Caco-2 (cell line): ENCODE measurements around the gene C12orf50. TPM values are rescaled to one million over a fixed set of nuclear protein-coding genes. Genes with fewer than 3 reads are reported as not detected.

Experiments
- Bru-seq: library from RNA; stranded (reverse); fragments of 400-500 nt; gene quantifications from one replicate; lab custom pipeline; 2021; lab: Mats Ljungman, UMichigan
- BruChase-seq, 2 experiments: library from RNA; stranded (reverse); fragments of 400-500 nt; gene quantifications; one replicate each; lab custom pipeline; 2021; lab: Mats Ljungman, UMichigan
- BruUV-seq: library from RNA; stranded (reverse); fragments of 400-500 nt; replicated peaks from 2 replicates; lab custom pipeline; 2021; lab: Mats Ljungman, UMichigan
- CTCF ChIA-PET: fragments of 300-600 bp; sonication (Branson Sonifier 250); formaldehyde crosslinking; loops from one replicate; lab custom pipeline; 2022; ENCODE audit warnings: antibody characterized with exemption; lab: Charles Lee
- POLR2A ChIA-PET: fragments of 300-600 bp; sonication (Branson Sonifier 250); formaldehyde crosslinking; loops from one replicate; lab custom pipeline; 2022; ENCODE audit warnings: antibody characterized with exemption; lab: Charles Lee
- DNase-seq, 2 experiments: peaks; one replicate each; pipeline versions ENCODE4 v3.0.0 to v3.0.0-alpha.2; 2020 to 2022
- H3K27me3 ChIP-seq: replicated peaks from 2 replicates; pipeline ENCODE4 v1.6.0; 2011; ENCODE audit warnings: low read length; ENCODE audit not compliant: control insufficient read depth, insufficient read depth
- H3K36me3 ChIP-seq: 2 replicates; pipeline ENCODE4 v1.5.1; 2011; ENCODE audit warnings: low read length; ENCODE audit not compliant: control insufficient read depth, insufficient read depth
- H3K4me1 ChIP-seq: fragments of 250-450 bp; sonication (Bioruptor Pico); 2 replicates; pipeline ENCODE4 v1.5.1; 2020; ENCODE audit warnings: mild to moderate bottlenecking
- H3K4me3 ChIP-seq: 2 replicates; pipeline ENCODE4 v1.5.1; 2011; ENCODE audit warnings: low read depth, mild to moderate bottlenecking, control low read depth, low read length
- H3K9me3 ChIP-seq: fragments of 250-450 bp; sonication (Bioruptor Pico); 2 replicates; pipeline ENCODE4 v1.5.1; 2020; ENCODE audit warnings: mild to moderate bottlenecking, moderate library complexity
- H3K27ac Mint-ChIP-seq: one replicate; pipeline ENCODE4 v1.8.0; 2022; ENCODE audit warnings: mixed read lengths; ENCODE audit not compliant: unreplicated experiment
- H3K27me3 Mint-ChIP-seq: one replicate; pipeline ENCODE4 v1.8.0; 2022; ENCODE audit warnings: mixed read lengths; ENCODE audit not compliant: insufficient read depth, unreplicated experiment
- H3K36me3 Mint-ChIP-seq: one replicate; pipeline ENCODE4 v1.8.0; 2022; ENCODE audit warnings: mild to moderate bottlenecking, mixed read lengths; ENCODE audit not compliant: insufficient read depth, unreplicated experiment
- H3K4me1 Mint-ChIP-seq: one replicate; pipeline ENCODE4 v1.8.0; 2022; ENCODE audit warnings: low read depth, mixed read lengths; ENCODE audit not compliant: unreplicated experiment
- H3K4me3 Mint-ChIP-seq: one replicate; pipeline ENCODE4 v1.8.0; 2022; ENCODE audit warnings: mild to moderate bottlenecking, moderate library complexity, mixed read lengths; ENCODE audit not compliant: unreplicated experiment
- H3K9me3 Mint-ChIP-seq: one replicate; pipeline ENCODE4 v1.8.0; 2022; ENCODE audit warnings: mixed read lengths; ENCODE audit not compliant: unreplicated experiment
- intact Hi-C: fragments of 100-400 bp; cut with micrococcal nuclease; formaldehyde crosslinking; loops from one replicate; pipeline ENCODE4 v1.10.0; 2022; ENCODE audit not compliant: unreplicated experiment
- long read RNA-seq: library from polyadenylated mRNA; stranded (forward); transcript quantifications from one replicate; pipeline ENCODE4 v2.0.0, GENCODE V29; 2022
- total RNA-seq: library from RNA; stranded (reverse); gene quantifications from 2 replicates; pipeline ENCODE4 v1.2.3, GENCODE V29; 2022
- TF ChIP-seq, protein P1 (sequence below), 2 experiments: fragments of 200-600 bp in 1 of 2; IDR thresholded peaks; 1 replicate in 1 of 2; 2 replicates in 1 of 2; pipeline versions ENCODE4 v1.5.1 to v1.8.0; 2011 to 2022; ENCODE audit warnings: antibody characterized with exemption in 1 of 2, control low read depth in 1 of 2, inconsistent platforms in 1 of 2, low read depth in 1 of 2, low read length in 1 of 2, mild to moderate bottlenecking in 1 of 2, moderate library complexity in 1 of 2; ENCODE audit not compliant: insufficient read depth in 1 of 2, severe bottlenecking in 1 of 2, unreplicated experiment in 1 of 2

The C12orf50 gene
- total RNA-seq, result not detected in 2 replicates
- percentile 7 among the genes with signal in this experiment for Bru-seq, nascent RNA
- percentile 10 among the genes with signal in this experiment for BruChase-seq, experiment 1, labeled RNA remaining after a 2-hour chase
- BruChase-seq, experiment 2, labeled RNA remaining after a 6-hour chase, result percentile 10 among the genes with signal in this experiment
- long read RNA-seq, result 0 reads

DNA sequence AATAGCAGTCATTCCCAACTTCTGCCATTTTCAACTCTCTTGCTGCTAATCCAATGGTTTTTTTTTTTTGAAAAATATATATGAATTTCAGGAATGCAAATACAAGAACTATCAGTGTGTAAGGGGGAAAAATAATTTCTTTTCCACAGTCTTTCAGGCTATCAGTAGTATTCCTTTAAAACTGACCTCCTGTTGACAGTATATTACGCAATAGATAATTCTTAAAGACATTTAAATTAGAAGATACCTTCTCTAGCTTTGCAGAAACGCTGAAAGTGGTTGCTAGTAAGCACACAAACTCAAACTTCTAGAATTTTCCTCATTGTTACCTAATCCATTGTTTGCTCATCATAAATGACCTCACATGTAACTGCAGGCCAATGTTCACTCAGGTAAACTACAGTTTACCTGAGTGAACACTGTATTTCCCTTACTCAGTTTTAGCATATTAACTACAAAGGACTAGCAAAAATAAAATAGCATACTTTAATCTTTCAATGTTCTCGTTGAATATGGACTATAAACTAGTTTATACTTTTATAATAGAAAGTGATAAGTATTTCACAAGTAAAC, at the start of gene C12orf50:
TSS of gene C12orf50 (minus strand) at position 309 of the 573 bp plus-strand sequence. CDS start 2,439 bp downstream, outside the sequence.
- intact Hi-C loops, result no loop called here
- Histone ChIP-seq H3K9me3 (no peaks in the 10 kb centered on the region; the same call in 1 of the 2 replicates), H3K27me3 (no peaks in the 10 kb centered on the region), H3K4me1 (no peaks in the 10 kb centered on the region), H3K36me3 (no peaks in the 10 kb centered on the region), H3K4me3 (no peak within 1 kb of the TSS)
- no peak within 1 kb of the TSS for H3K4me3 Mint-ChIP-seq
- peaks cover 9% of the 10 kb centered on the region for H3K9me3 Mint-ChIP-seq
- DNase-seq, result no peak
- CTCF ChIA-PET, result no interaction called here
- peaks cover 10% of the 10 kb centered on the region for H3K27me3 Mint-ChIP-seq
- TF ChIP-seq, protein P1, sequence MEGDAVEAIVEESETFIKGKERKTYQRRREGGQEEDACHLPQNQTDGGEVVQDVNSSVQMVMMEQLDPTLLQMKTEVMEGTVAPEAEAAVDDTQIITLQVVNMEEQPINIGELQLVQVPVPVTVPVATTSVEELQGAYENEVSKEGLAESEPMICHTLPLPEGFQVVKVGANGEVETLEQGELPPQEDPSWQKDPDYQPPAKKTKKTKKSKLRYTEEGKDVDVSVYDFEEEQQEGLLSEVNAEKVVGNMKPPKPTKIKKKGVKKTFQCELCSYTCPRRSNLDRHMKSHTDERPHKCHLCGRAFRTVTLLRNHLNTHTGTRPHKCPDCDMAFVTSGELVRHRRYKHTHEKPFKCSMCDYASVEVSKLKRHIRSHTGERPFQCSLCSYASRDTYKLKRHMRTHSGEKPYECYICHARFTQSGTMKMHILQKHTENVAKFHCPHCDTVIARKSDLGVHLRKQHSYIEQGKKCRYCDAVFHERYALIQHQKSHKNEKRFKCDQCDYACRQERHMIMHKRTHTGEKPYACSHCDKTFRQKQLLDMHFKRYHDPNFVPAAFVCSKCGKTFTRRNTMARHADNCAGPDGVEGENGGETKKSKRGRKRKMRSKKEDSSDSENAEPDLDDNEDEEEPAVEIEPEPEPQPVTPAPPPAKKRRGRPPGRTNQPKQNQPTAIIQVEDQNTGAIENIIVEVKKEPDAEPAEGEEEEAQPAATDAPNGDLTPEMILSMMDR (IDR thresholded peaks at IDR 0.05; ENCODE audit: insufficient read depth in 1 of 2, low read depth in 1 of 2, low read length in 1 of 2, severe bottlenecking in 1 of 2, unreplicated experiment in 1 of 2), result no peak
- BruUV-seq, result no TSS peak
- no peak within 1 kb of the TSS for H3K27ac Mint-ChIP-seq
- POLR2A ChIA-PET, result no interaction called here
- no peaks in the 10 kb centered on the region for H3K4me1 Mint-ChIP-seq
- no peaks in the 10 kb centered on the region for H3K36me3 Mint-ChIP-seq

DNA sequence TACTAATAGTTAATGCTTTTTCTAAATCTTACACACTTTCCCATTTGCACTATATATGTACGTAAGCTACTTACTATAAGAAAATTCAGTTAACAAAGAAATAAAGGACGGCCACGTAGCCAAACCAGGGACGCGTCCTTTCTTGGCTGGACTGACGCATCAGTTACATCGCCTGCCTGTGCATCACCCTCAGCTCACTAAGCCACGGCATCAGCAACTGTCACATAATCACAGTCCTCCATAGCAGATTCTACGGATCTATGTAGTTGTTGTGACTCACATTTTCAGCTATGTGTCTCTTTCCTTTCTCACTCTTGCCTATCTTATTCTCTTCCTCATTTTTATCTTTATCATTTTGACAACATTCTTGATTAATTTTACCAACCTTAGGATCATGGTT, 38.1 kb upstream of the C12orf50 start:
- CTCF ChIA-PET, result no interaction called here
- TF ChIP-seq, protein P1 (IDR thresholded peaks at IDR 0.05; ENCODE audit: insufficient read depth in 1 of 2, low read depth in 1 of 2, low read length in 1 of 2, severe bottlenecking in 1 of 2, unreplicated experiment in 1 of 2), result no peak
- no peaks in the 10 kb centered on the region for H3K27me3 Mint-ChIP-seq
- POLR2A ChIA-PET, result no interaction called here
- BruUV-seq, result no TSS peak
- H3K9me3 Mint-ChIP-seq, result no peaks in the 10 kb centered on the region
- no peaks in the 10 kb centered on the region for H3K9me3 ChIP-seq
- no peaks in the 10 kb centered on the region for H3K27me3 ChIP-seq
- H3K27ac Mint-ChIP-seq, result no peak overlapping the region
- H3K36me3 ChIP-seq, result no peaks in the 10 kb centered on the region
- DNase-seq, result no peak
- no peak overlapping the region for H3K4me3 ChIP-seq
- no peaks in the 10 kb centered on the region for H3K4me1 ChIP-seq
- peaks cover 5% of the 10 kb centered on the region for H3K36me3 Mint-ChIP-seq
- H3K4me1 Mint-ChIP-seq, result no peaks in the 10 kb centered on the region
- intact Hi-C loops, result no loop called here
- no peak overlapping the region for H3K4me3 Mint-ChIP-seq

- no peaks in the 10 kb centered on the region for H3K27me3 Mint-ChIP-seq
- no TSS peak for BruUV-seq
- H3K27ac Mint-ChIP-seq, result no peak overlapping the region
- CTCF ChIA-PET, result no interaction called here
- Histone ChIP-seq H3K9me3 (no peaks in the 10 kb centered on the region), H3K36me3 (no peaks in the 10 kb centered on the region), H3K4me1 (no peaks in the 10 kb centered on the region), H3K27me3 (no peaks in the 10 kb centered on the region), H3K4me3 (no peak overlapping the region)
- no peaks in the 10 kb centered on the region for H3K4me1 Mint-ChIP-seq
- POLR2A ChIA-PET, result no interaction called here
- no peak overlapping the region for H3K4me3 Mint-ChIP-seq
- intact Hi-C loops, result no loop called here
- TF ChIP-seq, protein P1 (IDR thresholded peaks at IDR 0.05; ENCODE audit: insufficient read depth in 1 of 2, low read depth in 1 of 2, low read length in 1 of 2, severe bottlenecking in 1 of 2, unreplicated experiment in 1 of 2), result no peak
- H3K9me3 Mint-ChIP-seq, result no peaks in the 10 kb centered on the region
- peaks cover 5% of the 10 kb centered on the region for H3K36me3 Mint-ChIP-seq
- DNase-seq, result no peak
These were observed 34.2 kb upstream of the C12orf50 start for GRCh38 chr12:88063375-88063774.
